ENCODE results near the gene ADO.
A peak's percentile ranks its signal among the peaks of the same experiment; 100 is the strongest.
"Not testable (repeated sequence)": the region's sequence is repeated elsewhere in the genome, so short reads cannot be mapped to it uniquely, and the experiment has no call there.

The ADO gene

DNA sequence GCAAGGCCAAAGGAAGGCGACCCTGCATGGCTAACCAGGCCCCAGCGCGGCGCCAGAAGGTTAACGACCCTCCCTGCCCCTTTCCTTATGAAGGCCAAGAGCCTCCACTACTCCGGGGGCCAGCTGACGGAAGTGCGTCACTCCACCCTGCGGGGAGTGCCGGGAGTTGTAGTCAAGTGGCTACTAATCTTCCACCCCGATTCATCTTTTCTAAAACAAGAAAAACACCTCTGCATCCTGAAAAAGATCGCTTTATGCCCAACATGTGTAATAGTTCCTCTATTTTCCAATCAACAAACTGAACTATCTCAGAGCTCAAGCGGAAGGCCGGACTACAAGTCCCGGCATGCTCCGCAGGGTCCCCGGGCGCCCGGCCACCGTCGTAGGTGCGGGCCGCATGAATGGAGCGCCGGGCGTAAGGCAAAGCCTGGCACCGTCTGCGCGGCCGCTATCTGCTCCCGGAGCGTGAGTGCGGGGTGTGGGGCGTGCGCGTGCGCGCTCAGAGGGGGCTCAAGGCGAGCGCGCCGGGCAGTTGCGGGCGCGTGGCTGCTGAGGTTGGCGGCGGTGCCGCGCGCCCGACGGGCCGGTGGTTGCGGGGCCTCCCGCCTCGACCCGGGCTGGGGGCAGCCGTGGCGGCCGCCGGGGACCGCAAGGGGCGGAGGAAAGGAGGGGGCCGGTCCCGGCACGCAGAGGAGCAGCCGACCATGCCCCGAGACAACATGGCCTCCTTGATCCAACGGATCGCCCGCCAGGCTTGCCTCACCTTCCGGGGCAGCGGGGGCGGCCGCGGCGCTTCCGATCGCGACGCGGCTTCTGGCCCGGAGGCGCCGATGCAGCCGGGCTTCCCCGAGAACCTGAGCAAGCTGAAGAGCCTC, at the start of gene ADO:
Gene ADO (plus strand): TSS at position 365 of the 875 bp plus-strand sequence. CDS start 340 bp downstream, at position 705.
- DNase-seq = peak; percentile 15

- no peak for DNase-seq
These were observed 49.6 kb upstream of the ADO start for GRCh38 chr10:62754963-62755362.

- no peak for DNase-seq
These were observed 48.6 kb upstream of the ADO start for GRCh38 chr10:62755662-62756653.

GRCh38 chr10:62759599-62760175, 44.8 kb upstream of the ADO start:
- no peak for DNase-seq

GRCh38 chr10:62760401-62760800, 44.1 kb upstream of the ADO start:
- DNase-seq = no peak

GRCh38 chr10:62761115-62761514, 43.4 kb upstream of the ADO start:
- no peak for DNase-seq

GRCh38 chr10:62763155-62763554, 41.4 kb upstream of the ADO start:
- DNase-seq = no peak

DNA sequence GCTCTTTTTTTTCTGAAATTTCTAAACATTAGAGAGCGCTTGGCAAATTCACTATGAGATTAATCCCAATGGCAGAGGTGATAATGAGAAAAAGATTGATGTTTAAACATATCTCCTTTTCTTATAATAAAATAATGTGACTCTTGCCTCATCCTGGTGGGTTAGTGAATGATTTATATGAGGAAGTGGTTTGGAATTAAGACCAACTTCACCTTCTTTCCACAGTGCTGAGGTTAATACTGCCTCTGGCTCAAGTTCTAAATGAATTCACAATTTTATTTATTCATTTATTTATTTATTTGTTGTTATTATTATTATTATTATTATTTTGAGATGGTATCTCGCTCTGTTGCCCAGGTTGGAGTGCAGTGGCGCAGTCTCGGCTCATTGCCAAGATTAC, 40.5 kb upstream of the ADO start:
- no peak for DNase-seq

- DNase-seq = no peak
These were observed 38.8 kb upstream of the ADO start for GRCh38 chr10:62765726-62766125.

DNA sequence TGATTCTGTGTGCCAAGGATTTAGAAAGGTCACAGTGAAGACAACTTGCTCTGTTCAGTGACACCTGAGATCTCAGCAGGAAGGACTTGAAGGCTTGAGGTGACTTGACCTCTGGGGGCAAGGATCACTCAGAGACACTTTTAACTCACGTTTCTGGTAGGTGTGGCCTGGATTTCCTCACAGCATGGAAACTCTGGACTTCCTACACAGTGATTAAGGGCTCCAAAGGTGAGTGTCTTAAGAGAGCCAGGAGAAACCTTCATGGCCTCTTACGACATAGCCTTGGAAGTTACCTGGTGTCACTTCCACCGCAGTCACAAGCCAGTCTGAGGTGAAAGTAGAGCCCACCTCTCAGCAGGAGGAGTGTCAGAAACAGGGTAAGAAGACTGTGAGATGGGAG, 38.1 kb upstream of the ADO start:
- no peak for DNase-seq

GRCh38 chr10:62769574-62770242, 34.8 kb upstream of the ADO start:
- no peak for DNase-seq

- DNase-seq = no peak
These were observed 32.1 kb upstream of the ADO start for GRCh38 chr10:62772186-62772974.

- DNase-seq = no peak
These were observed 26.4 kb upstream of the ADO start for GRCh38 chr10:62778125-62778524.

DNA sequence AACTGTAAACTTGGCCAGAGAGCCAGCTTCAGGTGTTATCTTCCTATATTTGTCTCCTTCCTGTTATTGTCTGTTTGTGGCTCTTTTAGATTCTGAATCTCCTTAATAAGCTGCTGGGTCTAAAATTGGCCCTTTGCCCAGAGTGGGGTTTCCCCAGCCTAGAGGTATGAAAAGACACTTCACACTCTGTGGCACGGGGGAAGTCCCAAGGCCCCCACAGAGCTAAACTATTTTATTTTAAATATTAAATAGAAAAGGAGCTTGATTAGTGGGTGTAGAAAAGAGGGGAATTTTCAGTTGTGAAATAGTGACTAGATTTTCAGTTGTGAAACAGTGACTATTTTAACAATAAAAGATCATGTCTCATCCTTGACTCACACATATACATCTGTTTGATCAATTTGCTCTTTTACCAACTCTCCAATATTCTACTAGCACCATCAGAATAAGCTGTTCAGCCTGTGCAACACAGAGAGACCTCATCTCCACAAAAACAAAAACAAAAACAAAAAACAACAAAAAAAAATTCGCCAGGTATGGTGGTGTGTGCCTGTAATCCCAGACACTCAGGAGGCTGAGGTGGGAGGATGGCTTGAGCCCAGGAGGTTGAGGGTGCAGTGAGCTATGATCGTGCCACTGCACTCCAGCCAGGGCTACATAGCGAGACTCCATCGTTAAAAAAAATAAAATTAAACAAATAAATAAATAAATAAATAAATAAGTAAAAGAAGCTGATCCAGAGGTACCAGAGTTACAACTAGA, 24.9 kb upstream of the ADO start:
- DNase-seq = no peak

- not testable (repeated sequence) for DNase-seq
These were observed 20.0 kb upstream of the ADO start for GRCh38 chr10:62784537-62784936.

DNA sequence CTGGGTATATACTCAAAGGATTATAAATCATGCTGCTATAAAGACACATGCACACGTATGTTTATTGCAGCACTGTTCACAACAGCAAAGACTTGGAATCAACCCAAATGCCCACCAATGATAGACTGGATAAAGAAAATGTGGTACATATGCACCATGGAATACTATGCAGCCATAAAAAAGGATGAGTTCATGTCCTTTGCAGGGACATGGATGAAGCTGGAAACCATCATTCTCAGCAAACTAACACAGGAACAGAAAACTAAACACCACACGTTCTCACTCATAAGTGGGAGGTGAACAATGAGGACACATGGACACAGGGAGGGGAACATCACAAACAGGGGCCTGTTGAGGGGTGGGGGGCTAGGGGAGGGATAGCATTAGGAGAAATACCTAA, 16.2 kb upstream of the ADO start:
- not testable (repeated sequence) for DNase-seq

- DNase-seq = no peak
These were observed 15.6 kb upstream of the ADO start for GRCh38 chr10:62788861-62789467.

DNA sequence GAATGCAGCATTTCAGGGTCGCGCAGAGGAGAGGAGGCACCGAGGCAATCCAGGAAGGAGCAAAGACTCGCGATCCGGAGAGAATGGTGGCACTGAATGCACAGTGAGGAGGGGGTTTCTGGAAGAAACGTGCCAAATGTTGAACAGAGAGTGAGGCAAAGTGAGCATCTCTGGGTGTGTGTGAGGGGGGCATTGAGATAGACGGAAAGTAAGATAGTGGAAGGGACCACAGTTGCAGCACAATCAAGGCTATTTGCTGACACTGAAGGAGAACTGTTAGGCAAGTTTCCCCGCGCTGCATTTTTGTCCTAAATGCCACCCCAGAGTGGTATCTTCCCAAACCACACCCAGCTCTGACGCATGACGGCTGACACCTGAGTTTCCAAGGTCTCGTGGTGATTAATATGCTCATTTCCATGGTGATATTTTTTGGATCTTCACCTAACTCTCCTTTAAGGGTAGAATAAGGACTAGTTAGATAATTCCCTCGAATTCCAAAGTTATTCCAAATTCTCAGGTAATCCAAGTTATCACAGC, 14.4 kb upstream of the ADO start:
- DNase-seq = no peak

DNA sequence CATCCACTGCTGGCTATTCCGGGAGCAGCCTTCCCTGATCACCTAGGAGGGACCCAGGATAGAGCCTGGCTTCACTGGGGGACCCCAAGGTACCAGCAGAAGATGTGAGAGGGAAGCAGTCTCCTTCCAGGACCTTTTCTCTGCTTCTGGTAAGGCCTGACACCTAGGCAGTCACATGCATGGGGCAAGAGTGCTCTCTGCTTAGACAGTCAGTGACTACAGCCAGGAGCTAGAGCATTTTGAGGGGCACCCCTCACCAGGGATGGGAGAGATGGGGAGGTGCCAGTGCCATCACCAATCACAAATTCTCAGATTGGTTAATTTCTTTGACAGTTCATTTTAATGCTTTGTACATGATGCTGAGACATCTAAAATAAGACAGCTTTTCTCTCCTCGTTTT, 13.9 kb upstream of the ADO start:
- no peak for DNase-seq

- DNase-seq = no peak
These were observed 12.3 kb upstream of the ADO start for GRCh38 chr10:62792261-62792660.

All from NCI-H2081 treated with DMSO at 0.1 percent for 48 hours (cell line).